SK-N-SH (cell line): Measurements from ENCODE around the gene OLR1. TPM values are rescaled to one million over a fixed set of nuclear protein-coding genes. Genes with fewer than 3 reads are reported as not detected.

Experiments used
- CTCF ChIA-PET: fragments of 300-600, 350-600 bp; formaldehyde crosslinking; extraction: SDS; loops from one replicate; lab custom pipeline; 2021; lab: Yijun Ruan, JAX
- POLR2A ChIA-PET: fragments of 350-600 bp; sonication (Branson Sonifier 250); formaldehyde crosslinking; extraction: SDS; loops from one replicate; lab custom pipeline; 2020; ENCODE audit warnings: antibody characterized with exemption, inconsistent platforms; lab: Yijun Ruan, JAX
- DNase-seq: peaks from one replicate; pipeline ENCODE4 v3.0.0; 2012
- H2AFZ ChIP-seq: fragments of 200-600 bp; sonication (generic); 2 replicates; pipeline ENCODE4 v1.8.1; 2016; ENCODE audit warnings: antibody characterized with exemption, mild to moderate bottlenecking, low read depth
- H3F3A ChIP-seq: fragments of 200-600 bp; sonication (generic); replicated peaks from 2 replicates; pipeline ENCODE3; 2016; ENCODE audit warnings: antibody characterized with exemption, mild to moderate bottlenecking; ENCODE audit not compliant: insufficient read depth
- H3K27ac ChIP-seq, 2 experiments: fragments of 200-500 bp in 1 of 2; fragments of 200-600 bp in 1 of 2; sonication (Bioruptor generic) in 1 of 2; sonication (generic), shearing (Covaris generic) in 1 of 2; 2 replicates each; pipeline versions ENCODE4 v1.5.1 to v1.6.1; 2014 to 2016; ENCODE audit warnings: low read depth in 2 of 2, inconsistent platforms in 1 of 2, low read length in 1 of 2, mild to moderate bottlenecking in 1 of 2, mixed read lengths in 1 of 2
- H3K27me3 ChIP-seq: fragments of 200-600 bp; sonication (generic), shearing (Covaris generic); 2 replicates; pipeline ENCODE4 v1.6.1; 2016; ENCODE audit warnings: mixed run types; ENCODE audit not compliant: insufficient read depth
- H3K36me3 ChIP-seq, 2 experiments: fragments of 200-500 bp in 1 of 2; fragments of 200-600 bp in 1 of 2; sonication (Bioruptor generic) in 1 of 2; sonication (generic) in 1 of 2; replicated peaks in 1 of 2; 2 replicates each; pipeline versions ENCODE3 to v1.5.1; 2014 to 2016; ENCODE audit warnings: low read length in 1 of 2, mild to moderate bottlenecking in 1 of 2; ENCODE audit not compliant: insufficient read depth in 2 of 2, control insufficient read depth in 1 of 2
- H3K4me1 ChIP-seq, 2 experiments: fragments of 200-500 bp in 1 of 2; fragments of 200-600 bp in 1 of 2; sonication (Bioruptor generic) in 1 of 2; sonication (generic), shearing (Covaris generic) in 1 of 2; 2 replicates each; pipeline versions ENCODE4 v1.5.1 to v1.6.1; 2014 to 2016; ENCODE audit warnings: low read depth in 1 of 2, low read length in 1 of 2, mixed run types in 1 of 2; ENCODE audit not compliant: insufficient read depth in 2 of 2, control insufficient read depth in 1 of 2
- H3K4me2 ChIP-seq: fragments of 200-600 bp; sonication (generic), shearing (Covaris generic); 2 replicates; pipeline ENCODE4 v1.6.1; 2017; ENCODE audit warnings: mixed run types
- H3K4me3 ChIP-seq, 2 experiments: fragments of 200-500 bp in 1 of 2; fragments of 200-600 bp in 1 of 2; sonication (Bioruptor generic) in 1 of 2; sonication (generic), shearing (Covaris generic) in 1 of 2; 2 replicates each; pipeline versions ENCODE4 v1.5.1 to v1.8.1; 2014 to 2016; ENCODE audit warnings: low read depth in 2 of 2, inconsistent platforms in 1 of 2, low read length in 1 of 2, mild to moderate bottlenecking in 1 of 2, mixed read lengths in 1 of 2, moderate library complexity in 1 of 2
- H3K79me2 ChIP-seq: fragments of 200-600 bp; sonication (generic); 2 replicates; pipeline ENCODE4 v1.8.1; 2017; ENCODE audit warnings: mild to moderate bottlenecking; ENCODE audit not compliant: insufficient read depth
- H3K9ac ChIP-seq: fragments of 200-600 bp; sonication (generic); 2 replicates; pipeline ENCODE4 v1.6.1; 2017; ENCODE audit warnings: mixed run types
- H3K9me2 ChIP-seq: fragments of 200-600 bp; sonication (generic); 2 replicates; pipeline ENCODE4 v1.6.1; 2017; ENCODE audit warnings: mixed run types
- H3K9me3 ChIP-seq: fragments of 200-600 bp; sonication (generic); 2 replicates; pipeline ENCODE4 v1.6.1; 2017; ENCODE audit warnings: mixed run types, mild to moderate bottlenecking, moderate library complexity
- H4K20me1 ChIP-seq: fragments of 200-600 bp; sonication (generic); 2 replicates; pipeline ENCODE4 v1.6.1; 2017; ENCODE audit warnings: mild to moderate bottlenecking, mixed run types; ENCODE audit not compliant: insufficient read depth
- CHD2 ChIP-seq: fragments of 150-350 bp; IDR thresholded peaks from 2 replicates; pipeline ENCODE4 v1.6.1; 2018; ENCODE audit warnings: low read length; ENCODE audit not compliant: partially characterized antibody
- CTCF ChIP-seq: fragments of 200-600 bp; sonication (generic); IDR thresholded peaks from 2 replicates; pipeline ENCODE4 v1.6.1; 2017; ENCODE audit warnings: antibody characterized with exemption, mild to moderate bottlenecking, moderate library complexity
- ELF1 ChIP-seq: IDR thresholded peaks from 2 replicates; pipeline ENCODE4 v1.4.0; 2012
- EP300 ChIP-seq, 2 experiments: IDR thresholded peaks; 2 replicates each; pipeline versions ENCODE4 v1.4.0 to v1.6.1; 2012; ENCODE audit warnings: borderline replicate concordance in 1 of 2, low read depth in 1 of 2, low read length in 1 of 2
- FOSL2 ChIP-seq: IDR thresholded peaks from 2 replicates; pipeline ENCODE4 v1.4.0; 2012; ENCODE audit warnings: low read depth, mild to moderate bottlenecking, moderate library complexity, borderline replicate concordance
- JUND ChIP-seq: IDR thresholded peaks from 2 replicates; pipeline ENCODE4 v1.4.0; 2012
- MEF2A ChIP-seq: IDR thresholded peaks from 2 replicates; pipeline ENCODE4 v1.4.0; 2012; ENCODE audit warnings: low read depth, borderline replicate concordance
- NFIC ChIP-seq: IDR thresholded peaks from 2 replicates; pipeline ENCODE4 v1.4.0; 2012; ENCODE audit warnings: borderline replicate concordance
- POLR2AphosphoS5 ChIP-seq: IDR thresholded peaks from 2 replicates; pipeline ENCODE4 v1.6.1; 2012; ENCODE audit warnings: low read depth, low read length
- RAD21 ChIP-seq: IDR thresholded peaks from 2 replicates; pipeline ENCODE4 v1.6.1; 2012; ENCODE audit warnings: mild to moderate bottlenecking, low read length
- RFX5 ChIP-seq: IDR thresholded peaks from 2 replicates; pipeline ENCODE4 v1.6.1; 2012; ENCODE audit warnings: mild to moderate bottlenecking, improper control_type of control experiment, low read length
- TAF1 ChIP-seq: IDR thresholded peaks from 2 replicates; pipeline ENCODE4 v1.6.1; 2012; ENCODE audit warnings: low read depth, mild to moderate bottlenecking, low read length, moderate library complexity, borderline replicate concordance
- TCF12 ChIP-seq: IDR thresholded peaks from 2 replicates; pipeline ENCODE4 v1.4.0; 2012
- TEAD4 ChIP-seq: IDR thresholded peaks from 2 replicates; pipeline ENCODE4 v1.4.0; 2012; ENCODE audit warnings: mild to moderate bottlenecking, borderline replicate concordance; ENCODE audit not compliant: insufficient read depth
- YY1 ChIP-seq: IDR thresholded peaks from 2 replicates; pipeline ENCODE4 v1.4.0; 2012; ENCODE audit warnings: low read depth, mild to moderate bottlenecking
- WGBS: methylation state at CpG from one replicate; pipeline ENCODE4 v1.1.6; 2017; ENCODE audit warnings: low lambda C conversion rate; 5-methylcytosine and 5-hydroxymethylcytosine counted together
- polyA plus RNA-seq, 3 experiments: library from polyadenylated mRNA; depleted of rRNA; stranded (reverse); fragments of >200 nt; gene quantifications; 2 replicates each; pipeline ENCODE4 v1.2.3, GENCODE V29; 2012
- TF ChIP-seq, protein P1 (sequence below): IDR thresholded peaks from 2 replicates; pipeline ENCODE4 v1.6.1; 2012; ENCODE audit warnings: mild to moderate bottlenecking, low read depth, low read length, moderate library complexity
- TF ChIP-seq, protein P2 (sequence below): fragments of 150-350 bp; IDR thresholded peaks from 2 replicates; pipeline ENCODE4 v1.6.1; 2017; ENCODE audit warnings: antibody characterized with exemption, low read length, low read depth, borderline replicate concordance
- TF ChIP-seq, protein P3 (sequence below): IDR thresholded peaks from 2 replicates; pipeline ENCODE4 v1.4.0; 2012; ENCODE audit warnings: low read depth, borderline replicate concordance

Gene OLR1
- polyA plus RNA-seq, 1 of the 3 experiments (the other 2 are of a cell fraction), result not detected

DNA sequence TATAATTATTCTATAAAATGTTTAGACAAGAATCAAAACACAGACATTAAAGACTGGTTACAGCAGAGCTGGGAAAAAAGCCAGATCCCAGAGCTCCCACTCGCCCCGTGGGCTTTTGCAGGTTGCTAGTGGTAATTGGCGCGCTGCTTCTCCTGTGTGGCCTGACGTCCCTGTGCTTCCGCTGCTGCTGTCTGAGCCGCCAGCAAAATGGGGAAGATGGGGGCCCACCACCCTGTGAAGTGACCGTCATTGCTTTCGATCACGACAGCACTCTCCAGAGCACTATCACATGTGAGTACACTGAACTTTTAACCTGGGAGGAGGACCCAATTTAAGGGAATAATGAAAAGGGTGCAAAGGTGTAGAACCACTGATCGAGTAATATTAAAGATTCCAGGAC is 14.4 kb upstream of the OLR1 start:
- ChIA-PET POLR2A (no interaction called here), CTCF (interaction anchor here (1.0 to 6.5 kb wide), 2 partner anchors 33 to 436 kb away, joined by 3 to 48 read pairs; no protein-coding TSS in a partner anchor)
- Histone ChIP-seq H3K36me3 (no peaks in the 10 kb centered on the region), H3K79me2 (no peaks in the 10 kb centered on the region), H2AFZ (no peak overlapping the region), H3F3A (no peaks in the 10 kb centered on the region), H3K9me3 (no peaks in the 10 kb centered on the region), H3K9me2 (no peaks in the 10 kb centered on the region), H3K4me2 (no peak overlapping the region), H3K27me3 (peaks cover 29% of the 10 kb centered on the region; the same call in 1 of the 2 replicates), H3K27ac (no peak overlapping the region), H4K20me1 (no peaks in the 10 kb centered on the region), H3K9ac (no peak overlapping the region), H3K4me1 (no peaks in the 10 kb centered on the region), H3K4me3 (no peak overlapping the region)
- TF ChIP-seq RAD21 (no peak), CTCF (no peak), ELF1 (no peak), RFX5 (no peak), TCF12 (no peak), TAF1 (no peak), FOSL2 (no peak), YY1 (no peak), NFIC (no peak), MEF2A (no peak), JUND (no peak), TEAD4 (no peak), EP300 (IDR thresholded peaks at IDR 0.05; ENCODE audit: borderline replicate concordance in 1 of 2, low read depth in 1 of 2, low read length in 1 of 2) (no peak), POLR2AphosphoS5 (no peak), CHD2 (no peak)
- TF ChIP-seq, protein P1, sequence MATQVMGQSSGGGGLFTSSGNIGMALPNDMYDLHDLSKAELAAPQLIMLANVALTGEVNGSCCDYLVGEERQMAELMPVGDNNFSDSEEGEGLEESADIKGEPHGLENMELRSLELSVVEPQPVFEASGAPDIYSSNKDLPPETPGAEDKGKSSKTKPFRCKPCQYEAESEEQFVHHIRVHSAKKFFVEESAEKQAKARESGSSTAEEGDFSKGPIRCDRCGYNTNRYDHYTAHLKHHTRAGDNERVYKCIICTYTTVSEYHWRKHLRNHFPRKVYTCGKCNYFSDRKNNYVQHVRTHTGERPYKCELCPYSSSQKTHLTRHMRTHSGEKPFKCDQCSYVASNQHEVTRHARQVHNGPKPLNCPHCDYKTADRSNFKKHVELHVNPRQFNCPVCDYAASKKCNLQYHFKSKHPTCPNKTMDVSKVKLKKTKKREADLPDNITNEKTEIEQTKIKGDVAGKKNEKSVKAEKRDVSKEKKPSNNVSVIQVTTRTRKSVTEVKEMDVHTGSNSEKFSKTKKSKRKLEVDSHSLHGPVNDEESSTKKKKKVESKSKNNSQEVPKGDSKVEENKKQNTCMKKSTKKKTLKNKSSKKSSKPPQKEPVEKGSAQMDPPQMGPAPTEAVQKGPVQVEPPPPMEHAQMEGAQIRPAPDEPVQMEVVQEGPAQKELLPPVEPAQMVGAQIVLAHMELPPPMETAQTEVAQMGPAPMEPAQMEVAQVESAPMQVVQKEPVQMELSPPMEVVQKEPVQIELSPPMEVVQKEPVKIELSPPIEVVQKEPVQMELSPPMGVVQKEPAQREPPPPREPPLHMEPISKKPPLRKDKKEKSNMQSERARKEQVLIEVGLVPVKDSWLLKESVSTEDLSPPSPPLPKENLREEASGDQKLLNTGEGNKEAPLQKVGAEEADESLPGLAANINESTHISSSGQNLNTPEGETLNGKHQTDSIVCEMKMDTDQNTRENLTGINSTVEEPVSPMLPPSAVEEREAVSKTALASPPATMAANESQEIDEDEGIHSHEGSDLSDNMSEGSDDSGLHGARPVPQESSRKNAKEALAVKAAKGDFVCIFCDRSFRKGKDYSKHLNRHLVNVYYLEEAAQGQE, result no peak
- TF ChIP-seq, protein P2, sequence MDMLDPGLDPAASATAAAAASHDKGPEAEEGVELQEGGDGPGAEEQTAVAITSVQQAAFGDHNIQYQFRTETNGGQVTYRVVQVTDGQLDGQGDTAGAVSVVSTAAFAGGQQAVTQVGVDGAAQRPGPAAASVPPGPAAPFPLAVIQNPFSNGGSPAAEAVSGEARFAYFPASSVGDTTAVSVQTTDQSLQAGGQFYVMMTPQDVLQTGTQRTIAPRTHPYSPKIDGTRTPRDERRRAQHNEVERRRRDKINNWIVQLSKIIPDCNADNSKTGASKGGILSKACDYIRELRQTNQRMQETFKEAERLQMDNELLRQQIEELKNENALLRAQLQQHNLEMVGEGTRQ, result no peak
- TF ChIP-seq, protein P3, sequence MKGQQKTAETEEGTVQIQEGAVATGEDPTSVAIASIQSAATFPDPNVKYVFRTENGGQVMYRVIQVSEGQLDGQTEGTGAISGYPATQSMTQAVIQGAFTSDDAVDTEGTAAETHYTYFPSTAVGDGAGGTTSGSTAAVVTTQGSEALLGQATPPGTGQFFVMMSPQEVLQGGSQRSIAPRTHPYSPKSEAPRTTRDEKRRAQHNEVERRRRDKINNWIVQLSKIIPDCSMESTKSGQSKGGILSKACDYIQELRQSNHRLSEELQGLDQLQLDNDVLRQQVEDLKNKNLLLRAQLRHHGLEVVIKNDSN, result no peak
- no peak for DNase-seq
- 26% methylated on average over 7 of the region's 11 CpGs for WGBS
